A549 (cell line): ENCODE data around the gene ARHGAP22. TPM values are rescaled to one million over a fixed set of nuclear protein-coding genes. Genes with fewer than 3 reads are reported as not detected.

Source experiments
- ATAC-seq, 2 experiments: fragments of 200-7000 bp in 1 of 2; fragments of >200 bp in 1 of 2; cut with Nextera tagmentation in 1 of 2; cut with Tn5 transposase in 1 of 2; 3 replicates each; pipeline versions ENCODE4 v1.8.0 to v1.9.1; 2018 to 2020; ENCODE audit warnings: mild to moderate bottlenecking in 1 of 2, moderate library complexity in 1 of 2
- CTCF ChIA-PET: fragments of 300-600 bp; sonication (Branson Sonifier 250); formaldehyde crosslinking; extraction: SDS; loops from one replicate; lab custom pipeline; 2021; ENCODE audit warnings: antibody characterized with exemption, inconsistent platforms; lab: Yijun Ruan, JAX
- POLR2A ChIA-PET: fragments of 350-600 bp; formaldehyde crosslinking; extraction: SDS; loops from one replicate; lab custom pipeline; 2021; ENCODE audit warnings: antibody characterized with exemption, inconsistent platforms; lab: Yijun Ruan, JAX
- DNase-seq, 2 experiments: peaks; one replicate each; pipeline versions ENCODE4 v3.0.0 to v3.0.0-alpha.2; 2011 to 2016; ENCODE audit warnings: low read depth in 1 of 2, low spot score in 1 of 2
- FAIRE-seq: peaks from 2 replicates; lab custom pipeline; 2011; peaks lifted over from hg19 to GRCh38; lab: Jason Lieb, UNC
- H3K27ac ChIP-seq, 2 experiments: fragments of >200 bp; sonication (Bioruptor Twin); formaldehyde crosslinking; 3 replicates each; pipeline ENCODE4 v1.5.1; 2016 to 2017
- H3K4me1 ChIP-seq: fragments of >200 bp; sonication (Bioruptor Twin); formaldehyde crosslinking; 3 replicates; pipeline ENCODE4 v1.6.1; 2016
- H3K4me2 ChIP-seq: fragments of >200 bp; sonication (Bioruptor Twin); formaldehyde crosslinking; 3 replicates; pipeline ENCODE4 v1.6.1; 2016
- H3K4me3 ChIP-seq: fragments of >200 bp; sonication (Bioruptor Twin); formaldehyde crosslinking; 3 replicates; pipeline ENCODE4 v1.5.1; 2016
- H3K9me3 ChIP-seq: fragments of >200 bp; sonication (Bioruptor Twin); formaldehyde crosslinking; 3 replicates; pipeline ENCODE4 v1.6.1; 2016
- ATOH8 ChIP-seq: fragments of 250-450 bp; sonication (Bioruptor Pico); IDR thresholded peaks from 2 replicates; pipeline ENCODE4 v1.5.0; 2020; ENCODE audit warnings: low read depth, mild to moderate bottlenecking, moderate library complexity
- CBX2 ChIP-seq: fragments of 200-600 bp; sonication (generic); IDR thresholded peaks from 2 replicates; pipeline ENCODE4 v1.6.1; 2016; ENCODE audit warnings: low read depth, mild to moderate bottlenecking, borderline replicate concordance
- CBX8 ChIP-seq: fragments of 200-600 bp; sonication (generic); IDR thresholded peaks from 2 replicates; pipeline ENCODE4 v1.6.1; 2016
- CHD4 ChIP-seq: fragments of 200-600 bp; sonication (generic); IDR thresholded peaks from 2 replicates; pipeline ENCODE4 v1.6.1; 2016; ENCODE audit warnings: antibody characterized with exemption, mild to moderate bottlenecking, borderline replicate concordance
- ELK1 ChIP-seq: fragments of 150-350 bp; IDR thresholded peaks from 2 replicates; pipeline ENCODE4 v1.6.1; 2014; ENCODE audit warnings: low read depth, mild to moderate bottlenecking, low read length
- EP300 ChIP-seq, 2 experiments: fragments of >200 bp; sonication (Bioruptor Twin); formaldehyde crosslinking; IDR thresholded peaks; 2 replicates in 1 of 2; 3 replicates in 1 of 2; pipeline ENCODE4 v1.6.1; 2016 to 2017
- ESRRA ChIP-seq: fragments of 150-350 bp; IDR thresholded peaks from 2 replicates; pipeline ENCODE4 v1.6.1; 2014; ENCODE audit warnings: mild to moderate bottlenecking, low read length, borderline replicate concordance
- HDAC2 ChIP-seq: fragments of 200-600 bp; sonication (generic); IDR thresholded peaks from 2 replicates; pipeline ENCODE4 v1.6.1; 2016
- HES2 ChIP-seq: fragments of >200 bp; sonication (Bioruptor Twin); formaldehyde crosslinking; IDR thresholded peaks from 2 replicates; pipeline ENCODE4 v1.6.1; 2016
- HMGXB4 ChIP-seq: fragments of 250-450 bp; sonication (Bioruptor Pico); IDR thresholded peaks from 2 replicates; pipeline ENCODE4 v1.5.0; 2021; ENCODE audit warnings: mild to moderate bottlenecking, moderate library complexity, borderline replicate concordance
- HOXB5 ChIP-seq: fragments of 250-450 bp; sonication (Bioruptor Pico); IDR thresholded peaks from 2 replicates; pipeline ENCODE4 v1.5.0; 2020; ENCODE audit warnings: mild to moderate bottlenecking, moderate library complexity
- KDM1A ChIP-seq: fragments of 200-600 bp; sonication (generic); IDR thresholded peaks from 2 replicates; pipeline ENCODE4 v1.6.1; 2016; ENCODE audit warnings: low read depth, mild to moderate bottlenecking
- MAFK ChIP-seq: fragments of 450-650 bp; IDR thresholded peaks from 2 replicates; pipeline ENCODE4 v1.6.1; 2014; ENCODE audit not compliant: partially characterized antibody
- NR3C1 ChIP-seq: fragments of >200 bp; sonication (Bioruptor Twin); formaldehyde crosslinking; IDR thresholded peaks from 3 replicates; pipeline ENCODE4 v1.6.1; 2017
- POLR2AphosphoS2 ChIP-seq: conservative IDR thresholded peaks from 2 replicates; pipeline ENCODE4 v1.6.1; 2012; ENCODE audit warnings: low read length, improper control_type of control experiment, inconsistent platforms
- RFX5 ChIP-seq: fragments of 450-650 bp; IDR thresholded peaks from 2 replicates; pipeline ENCODE4 v1.7.1; 2014; ENCODE audit warnings: antibody characterized with exemption, mild to moderate bottlenecking, moderate library complexity
- TP53 ChIP-seq: fragments of 250-450 bp; sonication (Bioruptor Pico); IDR thresholded peaks from 2 replicates; pipeline ENCODE4 v1.5.0; 2021; ENCODE audit warnings: mild to moderate bottlenecking, moderate library complexity
- USF2 ChIP-seq: fragments of 450-650 bp; IDR thresholded peaks from 2 replicates; pipeline ENCODE4 v1.6.1; 2014; ENCODE audit warnings: antibody characterized with exemption
- ZSCAN20 ChIP-seq: fragments of 250-450 bp; sonication (Bioruptor Pico); IDR thresholded peaks from 2 replicates; pipeline ENCODE4 v1.8.0; 2022; ENCODE audit warnings: mild to moderate bottlenecking, moderate library complexity
- WGBS: methylation state at CpG from one replicate; pipeline ENCODE4 v1.1.6; 2017; ENCODE audit errors: missing lambda C conversion rate; 5-methylcytosine and 5-hydroxymethylcytosine counted together
- polyA plus RNA-seq, 4 experiments: library from polyadenylated mRNA; depleted of rRNA in 3 of 4; stranded (reverse); fragments of >200 nt; fragmentation: RNase III in 1 of 4; extraction: RNeasy Plus Mini Kit Qiagen cat#74134 plus additional on column Dnase treatment in 1 of 4; gene quantifications; 2 replicates in 3 of 4; 3 replicates in 1 of 4; pipeline ENCODE4 v1.2.3, GENCODE V29; 2011 to 2017

The ARHGAP22 gene
- polyA plus RNA-seq, 2 of the 4 experiments (the other 2 are of a cell fraction) = 1.9 to 3.2 TPM

- no peak for TF ChIP-seq MAFK
- no peak for TF ChIP-seq EP300 (IDR thresholded peaks at IDR 0.05)
- TF ChIP-seq HMGXB4 (CRISPR knock-in tag) = no peak
- TF ChIP-seq ELK1 = no peak
- TF ChIP-seq TP53 (CRISPR knock-in tag) = no peak
- TF ChIP-seq KDM1A = no peak
- no peak for TF ChIP-seq NR3C1
- no peak for TF ChIP-seq USF2
- no peak for TF ChIP-seq HDAC2
- TF ChIP-seq HOXB5 (CRISPR knock-in tag) = no peak
- TF ChIP-seq CHD4 = no peak
- no peak for TF ChIP-seq ZSCAN20 (CRISPR knock-in tag)
- TF ChIP-seq RFX5 = no peak
- TF ChIP-seq ATOH8 (CRISPR knock-in tag) = no peak
- no peak for TF ChIP-seq CBX2
- 64% methylated on average over 3 of the region's 3 CpGs for WGBS
- no peak for DNase-seq
- CTCF ChIA-PET = interaction anchor here (2.2 to 8.3 kb wide), 2 partner anchors 20 to 45 kb away, joined by 8 to 112 read pairs; no protein-coding TSS in a partner anchor
- H3K4me1 ChIP-seq = no peaks in the 10 kb centered on the region
- no peak overlapping the region for H3K4me2 ChIP-seq
- no peak for FAIRE-seq
- no peak for ATAC-seq
- H3K4me3 ChIP-seq = no peak overlapping the region
- POLR2A ChIA-PET = no interaction called here
- H3K27ac ChIP-seq = no peak overlapping the region
- no peaks in the 10 kb centered on the region for H3K9me3 ChIP-seq
Observed at GRCh38 chr10:48612236-48612943, 7.5 kb upstream of the ARHGAP22 start.

GRCh38 chr10:48611133-48611532 lies 6.3 kb upstream of the ARHGAP22 start:
- TF ChIP-seq ATOH8 (CRISPR knock-in tag) (no peak), ESRRA (no peak), USF2 (no peak), CBX8 (no peak), POLR2AphosphoS2 (no peak), HES2 (no peak)
- TF ChIP-seq, all 56 proteins: peak for 0
- CTCF ChIA-PET = interaction anchor here (0.9 to 8.3 kb wide), 3 partner anchors 18 to 46 kb away, joined by 3 to 112 read pairs (median 8); no protein-coding TSS in a partner anchor
- no peak overlapping the region for H3K4me2 ChIP-seq
- no peak for FAIRE-seq
- POLR2A ChIA-PET = no interaction called here
- H3K9me3 ChIP-seq = no peaks in the 10 kb centered on the region
- ATAC-seq = no peak
- H3K27ac ChIP-seq = no peak overlapping the region
- no peak overlapping the region for H3K4me3 ChIP-seq
- no peak for DNase-seq
- WGBS = 60% methylated on average over 4 of the region's 4 CpGs
- H3K4me1 ChIP-seq = no peaks in the 10 kb centered on the region
